MCF 10A (cell line): ENCODE results near the gene GOLGA6L24. TPM values are rescaled to one million over a fixed set of nuclear protein-coding genes. Genes with fewer than 3 reads are reported as not detected.
"Not testable (repeated sequence)": the region's sequence is repeated elsewhere in the genome, so short reads cannot be mapped to it uniquely, and the experiment has no call there.

Experiments
- BruUV-seq: library from RNA; stranded (reverse); fragments of 400-500 nt; replicated peaks from 2 replicates; lab custom pipeline; 2021; lab: Mats Ljungman, UMichigan
- CTCF ChIA-PET: fragments of 300-600 bp; sonication (Branson Sonifier 250); formaldehyde crosslinking; extraction: SDS; loops from one replicate; lab custom pipeline; 2021; ENCODE audit warnings: antibody characterized with exemption, inconsistent platforms; lab: Yijun Ruan, JAX
- POLR2A ChIA-PET: fragments of 300-600, 350-650 bp; sonication (Branson Sonifier 250); formaldehyde crosslinking; extraction: SDS; loops from one replicate; lab custom pipeline; 2020; ENCODE audit warnings: antibody characterized with exemption, inconsistent platforms; lab: Yijun Ruan, JAX
- DNase-seq: peaks from one replicate; pipeline ENCODE4 v3.0.0-alpha.2; 2018; ENCODE audit not compliant: unreplicated experiment
- H3K27ac Mint-ChIP-seq: one replicate; pipeline ENCODE4 v1.8.0; 2022; ENCODE audit warnings: mild to moderate bottlenecking, low read depth, mixed read lengths; ENCODE audit not compliant: unreplicated experiment
- H3K27me3 Mint-ChIP-seq: one replicate; pipeline ENCODE4 v1.8.0; 2022; ENCODE audit warnings: mixed read lengths; ENCODE audit not compliant: insufficient read depth, unreplicated experiment
- H3K36me3 Mint-ChIP-seq: one replicate; pipeline ENCODE4 v1.8.0; 2022; ENCODE audit warnings: mild to moderate bottlenecking, moderate library complexity, mixed read lengths; ENCODE audit not compliant: insufficient read depth, unreplicated experiment
- H3K4me1 Mint-ChIP-seq: one replicate; pipeline ENCODE4 v1.8.0; 2022; ENCODE audit warnings: mixed read lengths; ENCODE audit not compliant: insufficient read depth, unreplicated experiment
- H3K4me3 Mint-ChIP-seq: one replicate; pipeline ENCODE4 v1.8.0; 2022; ENCODE audit warnings: mild to moderate bottlenecking, moderate library complexity, mixed read lengths; ENCODE audit not compliant: unreplicated experiment
- H3K9me3 Mint-ChIP-seq: one replicate; pipeline ENCODE4 v1.8.0; 2022; ENCODE audit warnings: mixed read lengths; ENCODE audit not compliant: unreplicated experiment
- intact Hi-C: fragments of 100-400 bp; cut with micrococcal nuclease; formaldehyde crosslinking; loops from 2 replicates; pipeline ENCODE4 v1.14.1; 2022
- total RNA-seq: library from RNA; stranded (reverse); gene quantifications from 2 replicates; pipeline ENCODE4 v1.2.3, GENCODE V29; 2022

The GOLGA6L24 gene
- total RNA-seq, 1 experiment from 2014 or later: not detected

DNA sequence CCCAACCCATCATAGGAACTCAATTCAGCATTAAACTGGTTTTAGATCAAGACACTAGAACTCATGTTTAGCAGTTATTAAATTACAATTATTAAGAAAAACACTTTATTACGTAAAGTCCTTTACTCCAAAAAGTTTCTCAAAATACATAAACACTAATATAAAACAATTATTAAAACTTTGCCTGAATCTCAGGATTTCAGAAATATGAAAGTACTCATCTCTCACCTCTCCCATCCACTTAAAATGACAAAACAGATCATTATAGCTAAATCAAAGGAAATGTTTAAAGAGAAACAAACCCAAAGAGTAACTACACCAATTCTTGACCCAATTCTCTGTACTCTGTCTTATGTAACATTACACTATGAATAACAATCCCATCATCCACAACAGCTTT lies 38.2 kb downstream of the GOLGA6L24 start:
- H3K36me3 Mint-ChIP-seq: peaks cover 30% of the 10 kb centered on the region
- intact Hi-C loops, H3K4me1 Mint-ChIP-seq, H3K27ac Mint-ChIP-seq, H3K4me3 Mint-ChIP-seq, POLR2A ChIA-PET, H3K27me3 Mint-ChIP-seq, DNase-seq, H3K9me3 Mint-ChIP-seq, CTCF ChIA-PET, BruUV-seq: not testable (repeated sequence)

DNA sequence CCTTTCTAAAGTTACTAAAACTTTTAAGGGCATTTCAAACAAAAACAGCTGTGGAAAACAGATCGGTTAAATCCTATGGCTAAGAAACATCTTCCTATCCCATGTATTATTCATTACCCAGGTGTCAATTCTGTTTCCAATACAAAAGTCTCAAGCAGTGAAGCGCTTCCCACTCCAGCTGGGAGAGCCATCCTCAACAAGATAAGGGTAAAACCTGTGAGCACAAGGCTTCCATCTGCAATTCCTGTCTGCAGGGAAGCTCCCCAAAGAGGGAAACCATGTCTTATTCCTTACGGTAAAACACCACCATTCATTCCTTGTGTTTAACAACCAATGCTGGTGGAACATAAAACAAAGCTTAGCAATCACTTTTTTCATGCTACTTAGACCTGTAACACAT lies 39.1 kb downstream of the GOLGA6L24 start:
- DNase-seq, POLR2A ChIA-PET, H3K27ac Mint-ChIP-seq, H3K9me3 Mint-ChIP-seq, intact Hi-C loops, BruUV-seq, H3K4me3 Mint-ChIP-seq, H3K4me1 Mint-ChIP-seq, CTCF ChIA-PET, H3K27me3 Mint-ChIP-seq: not testable (repeated sequence)
- H3K36me3 Mint-ChIP-seq: peaks cover 38% of the 10 kb centered on the region

DNA sequence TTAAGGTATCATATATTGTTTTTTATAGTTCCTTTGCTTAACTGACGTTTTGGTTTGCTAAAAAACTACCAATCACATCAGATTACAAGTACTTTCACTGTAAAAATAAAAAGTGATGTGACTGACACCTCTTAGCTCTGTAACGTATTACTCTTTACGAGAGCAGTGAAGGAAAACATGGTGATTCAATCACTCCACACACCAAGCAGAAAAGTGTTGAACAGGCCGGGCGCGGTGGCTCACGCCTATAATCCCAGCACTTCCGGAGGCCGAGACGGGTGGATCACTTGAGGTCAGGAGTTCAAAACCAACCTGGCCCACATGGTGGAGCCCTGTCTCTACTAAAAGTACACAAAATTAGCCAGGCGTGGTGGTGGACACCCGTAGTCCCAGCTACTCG lies 39.8 kb downstream of the GOLGA6L24 start:
- H3K27me3 Mint-ChIP-seq, H3K27ac Mint-ChIP-seq, H3K4me1 Mint-ChIP-seq, H3K9me3 Mint-ChIP-seq, POLR2A ChIA-PET, BruUV-seq, DNase-seq, CTCF ChIA-PET, H3K4me3 Mint-ChIP-seq, intact Hi-C loops: not testable (repeated sequence)
- H3K36me3 Mint-ChIP-seq: peaks cover 40% of the 10 kb centered on the region

DNA sequence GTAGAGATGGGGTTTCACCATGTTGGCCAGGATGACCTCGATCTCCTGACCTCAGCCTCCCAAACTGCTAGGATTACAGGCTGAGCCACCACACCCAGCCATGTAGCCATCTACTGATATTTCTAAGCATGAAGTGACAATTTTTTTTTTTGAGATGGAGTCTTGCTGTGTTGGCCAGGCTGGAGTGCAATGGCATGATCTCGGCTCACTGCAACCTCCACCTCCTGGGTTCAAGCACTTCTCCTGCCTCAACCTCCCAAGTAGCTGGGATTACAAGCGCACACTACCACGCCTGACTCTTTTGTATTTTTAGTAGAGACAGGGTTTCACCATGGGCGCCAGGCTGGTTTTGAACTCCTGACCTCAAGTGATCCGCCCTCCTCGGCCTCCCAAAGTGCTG lies 40.9 kb downstream of the GOLGA6L24 start:
- CTCF ChIA-PET, DNase-seq, H3K4me3 Mint-ChIP-seq, H3K27me3 Mint-ChIP-seq, intact Hi-C loops, POLR2A ChIA-PET, H3K9me3 Mint-ChIP-seq, BruUV-seq, H3K4me1 Mint-ChIP-seq, H3K27ac Mint-ChIP-seq: not testable (repeated sequence)
- peaks cover 40% of the 10 kb centered on the region for H3K36me3 Mint-ChIP-seq

GRCh38 chr15:28310454-28310853 lies 47.4 kb downstream of the GOLGA6L24 start:
- DNase-seq, H3K9me3 Mint-ChIP-seq, H3K4me1 Mint-ChIP-seq, CTCF ChIA-PET, H3K4me3 Mint-ChIP-seq, H3K27me3 Mint-ChIP-seq, intact Hi-C loops, POLR2A ChIA-PET, H3K27ac Mint-ChIP-seq, BruUV-seq: not testable (repeated sequence)
- H3K36me3 Mint-ChIP-seq: peaks cover 29% of the 10 kb centered on the region

GRCh38 chr15:28308718-28309117 lies 49.2 kb downstream of the GOLGA6L24 start:
- DNase-seq, H3K4me3 Mint-ChIP-seq, H3K9me3 Mint-ChIP-seq, POLR2A ChIA-PET, H3K4me1 Mint-ChIP-seq, CTCF ChIA-PET, H3K27me3 Mint-ChIP-seq, H3K27ac Mint-ChIP-seq, intact Hi-C loops, BruUV-seq: not testable (repeated sequence)
- peaks cover 14% of the 10 kb centered on the region for H3K36me3 Mint-ChIP-seq

Other genes with a start within 250 kb of the GOLGA6L24 start
- gene HERC2, start 35.9 kb downstream of the GOLGA6L24 start, total RNA-seq: 64.5 and 65.2 TPM in 2 replicates
- 0.15 TPM in 1 of 2 replicates, not detected in the other for gene GOLGA8F, start 20.6 kb upstream of the GOLGA6L24 start, total RNA-seq
- 0.09 TPM in 1 of 2 replicates, not detected in the other for gene GOLGA8G, start 174.9 kb upstream of the GOLGA6L24 start, total RNA-seq
- not detected in 2 replicates for gene GOLGA6L25, start 195.5 kb upstream of the GOLGA6L24 start, total RNA-seq